Measurements from ENCODE around the gene DTWD2.
"Not testable (repeated sequence)": the region's sequence is repeated elsewhere in the genome, so short reads cannot be mapped to it uniquely, and the experiment has no call there.

The DTWD2 gene

GRCh38 chr5:118902656-118903438 lies 85.5 kb downstream of the DTWD2 start:
- Histone ChIP-seq H3K27ac (ENCODE audit: low read depth, low read length) (no peak overlapping the region), H3K36me3 (ENCODE audit: insufficient read depth, low read length) (no peaks in the 10 kb centered on the region), H3K9me3 (ENCODE audit: low read length) (no peaks in the 10 kb centered on the region), H3K4me3 (ENCODE audit: low read depth in 1 of 2, low read length in 2 of 2) (no peak overlapping the region), H3K4me1 (ENCODE audit: insufficient read depth, low read length) (no peaks in the 10 kb centered on the region), H3K27me3 (ENCODE audit: control insufficient read depth in 1 of 2, insufficient read depth in 2 of 2, low read length in 2 of 2) (no peaks in the 10 kb centered on the region), H3K9ac (ENCODE audit: low read length) (no peak overlapping the region)

GRCh38 chr5:118894709-118895108 lies 93.6 kb downstream of the DTWD2 start:
- Histone ChIP-seq H3K9ac (ENCODE audit: low read length) (no peak overlapping the region), H3K9me3 (ENCODE audit: low read length) (no peaks in the 10 kb centered on the region), H3K27ac (ENCODE audit: low read depth, low read length) (no peak overlapping the region), H3K36me3 (ENCODE audit: insufficient read depth, low read length) (no peaks in the 10 kb centered on the region), H3K4me3 (ENCODE audit: low read depth in 1 of 2, low read length in 2 of 2) (no peak overlapping the region), H3K4me1 (ENCODE audit: insufficient read depth, low read length) (no peaks in the 10 kb centered on the region), H3K27me3 (ENCODE audit: control insufficient read depth in 1 of 2, insufficient read depth in 2 of 2, low read length in 2 of 2) (no peaks in the 10 kb centered on the region)

DNA sequence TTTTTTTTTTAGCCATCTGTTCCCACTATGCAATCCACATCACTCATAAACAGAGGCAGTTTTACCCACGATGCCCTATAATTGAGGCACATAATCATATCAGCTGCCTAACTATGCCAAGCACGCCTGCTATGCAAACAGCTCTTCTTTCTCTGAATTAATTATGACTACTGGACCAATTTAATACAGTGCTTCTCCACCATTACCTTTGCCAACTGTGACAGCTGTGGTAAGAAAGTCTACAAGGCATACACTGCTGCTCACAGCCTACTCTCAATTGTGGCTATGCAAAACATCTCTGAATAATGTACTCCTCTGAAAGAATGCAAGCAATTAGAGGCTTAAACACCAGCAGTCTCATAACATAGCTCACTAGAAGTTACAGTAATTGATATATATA lies 97.1 kb downstream of the DTWD2 start:
- no peaks in the 10 kb centered on the region for H3K4me1 ChIP-seq (ENCODE audit: insufficient read depth, low read length)
- no peak overlapping the region for H3K9ac ChIP-seq (ENCODE audit: low read length)
- no peaks in the 10 kb centered on the region for H3K9me3 ChIP-seq (ENCODE audit: low read length)
- H3K4me3 ChIP-seq (ENCODE audit: low read depth in 1 of 2, low read length in 2 of 2) = no peak overlapping the region
- H3K36me3 ChIP-seq (ENCODE audit: insufficient read depth, low read length) = no peaks in the 10 kb centered on the region
- H3K27me3 ChIP-seq (ENCODE audit: control insufficient read depth in 1 of 2, insufficient read depth in 2 of 2, low read length in 2 of 2) = no peaks in the 10 kb centered on the region
- no peak overlapping the region for H3K27ac ChIP-seq (ENCODE audit: low read depth, low read length)

DNA sequence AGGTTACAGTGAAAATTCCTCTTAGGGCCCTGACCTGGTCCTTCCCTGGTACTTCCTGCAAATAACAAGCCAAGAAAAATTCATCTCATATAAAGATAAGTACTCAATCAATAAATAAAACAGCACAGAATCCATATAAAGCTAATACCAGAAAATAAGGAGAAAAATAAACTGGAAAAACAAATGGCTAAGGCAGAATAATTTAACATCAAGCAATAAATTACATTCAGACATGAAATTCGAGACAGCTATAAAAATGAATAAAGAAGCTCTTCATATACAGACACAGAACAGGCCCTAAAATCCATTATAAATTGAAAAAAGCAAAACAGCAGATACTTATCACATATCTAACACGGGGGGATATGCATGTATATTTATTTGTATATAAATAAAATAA lies 99.2 kb downstream of the DTWD2 start:
- Histone ChIP-seq H3K27ac (ENCODE audit: low read depth, low read length) (no peak overlapping the region), H3K4me3 (ENCODE audit: low read depth in 1 of 2, low read length in 2 of 2) (no peak overlapping the region), H3K4me1 (ENCODE audit: insufficient read depth, low read length) (no peaks in the 10 kb centered on the region), H3K9me3 (ENCODE audit: low read length) (no peaks in the 10 kb centered on the region), H3K9ac (ENCODE audit: low read length) (no peak overlapping the region), H3K27me3 (ENCODE audit: control insufficient read depth in 1 of 2, insufficient read depth in 2 of 2, low read length in 2 of 2) (no peaks in the 10 kb centered on the region), H3K36me3 (ENCODE audit: insufficient read depth, low read length) (no peaks in the 10 kb centered on the region)

DNA sequence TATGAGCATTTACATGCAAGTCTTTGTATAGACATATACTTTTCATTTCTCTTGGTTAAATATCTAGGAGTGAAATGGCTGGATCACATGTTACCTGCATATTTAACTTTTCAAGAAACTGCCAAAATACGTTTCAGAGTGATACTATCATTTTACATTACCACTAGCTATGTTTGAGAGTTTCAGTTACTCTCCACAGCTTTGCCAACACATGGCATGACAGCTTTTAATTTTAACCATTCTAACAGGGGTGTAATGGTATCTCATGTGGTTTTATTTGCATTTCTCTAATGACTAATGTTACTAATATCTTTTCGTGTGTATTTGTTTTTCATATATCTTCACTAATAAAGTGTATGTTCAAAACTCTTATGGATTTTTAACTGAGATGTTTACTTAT lies 99.8 kb downstream of the DTWD2 start:
- Histone ChIP-seq H3K9me3 (ENCODE audit: low read length) (no peaks in the 10 kb centered on the region), H3K27me3 (ENCODE audit: control insufficient read depth in 1 of 2, insufficient read depth in 2 of 2, low read length in 2 of 2) (no peaks in the 10 kb centered on the region), H3K36me3 (ENCODE audit: insufficient read depth, low read length) (no peaks in the 10 kb centered on the region), H3K9ac (ENCODE audit: low read length) (no peak overlapping the region), H3K4me3 (ENCODE audit: low read depth in 1 of 2, low read length in 2 of 2) (no peak overlapping the region), H3K4me1 (ENCODE audit: insufficient read depth, low read length) (no peaks in the 10 kb centered on the region), H3K27ac (ENCODE audit: low read depth, low read length) (no peak overlapping the region)

DNA sequence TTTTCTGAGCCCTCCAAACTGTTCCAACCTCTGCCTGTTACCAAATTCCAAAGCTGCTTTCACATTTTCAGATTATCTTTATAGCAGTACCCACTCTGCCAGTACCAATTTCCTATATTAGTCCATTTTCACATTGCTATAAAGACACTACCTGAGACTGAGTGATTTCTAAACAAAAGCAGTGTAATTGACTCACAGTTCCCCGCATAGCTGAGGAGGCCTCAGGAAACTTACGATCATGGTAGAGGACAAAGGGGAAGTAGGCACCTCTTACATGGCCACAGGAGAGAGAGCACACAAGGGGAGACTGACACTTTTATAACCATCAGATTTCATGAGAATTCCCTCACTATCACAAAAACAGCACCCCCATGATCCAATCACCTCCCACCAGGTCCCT lies 105.0 kb downstream of the DTWD2 start:
- no peaks in the 10 kb centered on the region for H3K9me3 ChIP-seq (ENCODE audit: low read length)
- H3K4me1 ChIP-seq (ENCODE audit: insufficient read depth, low read length) = no peaks in the 10 kb centered on the region
- no peaks in the 10 kb centered on the region for H3K36me3 ChIP-seq (ENCODE audit: insufficient read depth, low read length)
- H3K27me3 ChIP-seq (ENCODE audit: control insufficient read depth in 1 of 2, insufficient read depth in 2 of 2, low read length in 2 of 2) = no peaks in the 10 kb centered on the region
- H3K4me3 ChIP-seq (ENCODE audit: low read depth in 1 of 2, low read length in 2 of 2) = no peak overlapping the region
- no peak overlapping the region for H3K27ac ChIP-seq (ENCODE audit: low read depth, low read length)
- no peak overlapping the region for H3K9ac ChIP-seq (ENCODE audit: low read length)

DNA sequence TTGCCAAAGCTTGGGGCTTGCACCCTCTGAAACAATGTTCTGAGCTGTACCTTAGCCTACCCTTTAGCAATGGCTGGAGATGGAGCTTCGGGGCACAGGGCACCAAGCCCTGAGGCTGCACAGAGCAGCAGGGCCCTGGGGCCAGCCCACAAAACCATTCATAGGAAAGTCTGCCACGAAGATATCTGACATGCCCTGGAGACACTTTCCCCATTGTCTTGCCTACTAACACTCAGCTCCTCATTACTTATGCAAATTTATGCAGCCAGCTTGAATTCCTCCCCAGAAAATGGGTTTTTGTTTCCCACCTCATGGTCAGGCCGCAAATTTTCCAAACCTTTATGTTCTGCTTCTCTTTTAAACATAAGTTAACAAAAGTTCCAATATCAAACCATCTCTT lies 105.7 kb downstream of the DTWD2 start:
- H3K27ac ChIP-seq (ENCODE audit: low read depth, low read length) = no peak overlapping the region
- H3K36me3 ChIP-seq (ENCODE audit: insufficient read depth, low read length) = no peaks in the 10 kb centered on the region
- no peak overlapping the region for H3K9ac ChIP-seq (ENCODE audit: low read length)
- H3K27me3 ChIP-seq (ENCODE audit: control insufficient read depth in 1 of 2, insufficient read depth in 2 of 2, low read length in 2 of 2) = no peaks in the 10 kb centered on the region
- H3K9me3 ChIP-seq (ENCODE audit: low read length) = no peaks in the 10 kb centered on the region
- H3K4me1 ChIP-seq (ENCODE audit: insufficient read depth, low read length) = no peaks in the 10 kb centered on the region
- H3K4me3 ChIP-seq (ENCODE audit: low read depth in 1 of 2, low read length in 2 of 2) = no peak overlapping the region

GRCh38 chr5:118876852-118877251 lies 111.5 kb downstream of the DTWD2 start:
- not testable (repeated sequence) for H3K4me3 ChIP-seq (ENCODE audit: low read depth in 1 of 2, low read length in 2 of 2); H3K4me1 ChIP-seq (ENCODE audit: insufficient read depth, low read length); H3K36me3 ChIP-seq (ENCODE audit: insufficient read depth, low read length); H3K27ac ChIP-seq (ENCODE audit: low read depth, low read length); H3K27me3 ChIP-seq (ENCODE audit: control insufficient read depth in 1 of 2, insufficient read depth in 2 of 2, low read length in 2 of 2); H3K9ac ChIP-seq (ENCODE audit: low read length); H3K9me3 ChIP-seq (ENCODE audit: low read length)

DNA sequence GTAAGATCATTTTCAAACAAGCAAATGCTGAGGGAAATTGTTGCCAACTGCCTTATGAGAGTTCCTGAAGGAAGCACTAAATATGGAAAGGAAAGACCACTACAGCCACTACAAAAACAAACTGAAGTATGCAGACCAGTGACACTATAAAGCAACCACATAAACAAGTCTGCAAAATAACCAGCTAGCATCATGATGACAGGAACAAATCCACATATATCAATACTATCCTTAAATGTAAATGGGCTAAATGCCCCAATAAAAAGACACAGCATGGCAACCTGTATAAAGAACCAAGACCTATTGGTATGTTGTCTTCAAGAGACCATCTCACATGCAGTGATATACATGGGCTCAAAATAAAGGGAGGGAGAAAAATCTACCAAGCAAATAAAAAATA lies 113.2 kb downstream of the DTWD2 start:
- H3K9me3 ChIP-seq (ENCODE audit: low read length) = peaks cover 6% of the 10 kb centered on the region
- no peaks in the 10 kb centered on the region for H3K36me3 ChIP-seq (ENCODE audit: insufficient read depth, low read length)
- H3K9ac ChIP-seq (ENCODE audit: low read length) = no peak overlapping the region
- H3K27ac ChIP-seq (ENCODE audit: low read depth, low read length) = no peak overlapping the region
- H3K4me1 ChIP-seq (ENCODE audit: insufficient read depth, low read length) = no peaks in the 10 kb centered on the region
- H3K4me3 ChIP-seq (ENCODE audit: low read depth in 1 of 2, low read length in 2 of 2) = no peak overlapping the region
- H3K27me3 ChIP-seq (ENCODE audit: control insufficient read depth in 1 of 2, insufficient read depth in 2 of 2, low read length in 2 of 2) = no peaks in the 10 kb centered on the region

- peaks cover 6% of the 10 kb centered on the region for H3K9me3 ChIP-seq (ENCODE audit: low read length)
- H3K4me1 ChIP-seq (ENCODE audit: insufficient read depth, low read length) = no peaks in the 10 kb centered on the region
- H3K27ac ChIP-seq (ENCODE audit: low read depth, low read length) = no peak overlapping the region
- no peak overlapping the region for H3K9ac ChIP-seq (ENCODE audit: low read length)
- H3K36me3 ChIP-seq (ENCODE audit: insufficient read depth, low read length) = no peaks in the 10 kb centered on the region
- H3K4me3 ChIP-seq (ENCODE audit: low read depth in 1 of 2, low read length in 2 of 2) = no peak overlapping the region
- H3K27me3 ChIP-seq (ENCODE audit: control insufficient read depth in 1 of 2, insufficient read depth in 2 of 2, low read length in 2 of 2) = no peaks in the 10 kb centered on the region
Measured at GRCh38 chr5:118873417-118873816, 114.9 kb downstream of the DTWD2 start.

- no peak overlapping the region for H3K9ac ChIP-seq (ENCODE audit: low read length)
- H3K27ac ChIP-seq (ENCODE audit: low read depth, low read length) = no peak overlapping the region
- H3K36me3 ChIP-seq (ENCODE audit: insufficient read depth, low read length) = no peaks in the 10 kb centered on the region
- no peak overlapping the region for H3K4me3 ChIP-seq (ENCODE audit: low read depth in 1 of 2, low read length in 2 of 2)
- H3K9me3 ChIP-seq (ENCODE audit: low read length) = no peaks in the 10 kb centered on the region
- no peaks in the 10 kb centered on the region for H3K27me3 ChIP-seq (ENCODE audit: control insufficient read depth in 1 of 2, insufficient read depth in 2 of 2, low read length in 2 of 2)
- no peaks in the 10 kb centered on the region for H3K4me1 ChIP-seq (ENCODE audit: insufficient read depth, low read length)
Measured at GRCh38 chr5:118863345-118863744, 125.0 kb downstream of the DTWD2 start.

DNA sequence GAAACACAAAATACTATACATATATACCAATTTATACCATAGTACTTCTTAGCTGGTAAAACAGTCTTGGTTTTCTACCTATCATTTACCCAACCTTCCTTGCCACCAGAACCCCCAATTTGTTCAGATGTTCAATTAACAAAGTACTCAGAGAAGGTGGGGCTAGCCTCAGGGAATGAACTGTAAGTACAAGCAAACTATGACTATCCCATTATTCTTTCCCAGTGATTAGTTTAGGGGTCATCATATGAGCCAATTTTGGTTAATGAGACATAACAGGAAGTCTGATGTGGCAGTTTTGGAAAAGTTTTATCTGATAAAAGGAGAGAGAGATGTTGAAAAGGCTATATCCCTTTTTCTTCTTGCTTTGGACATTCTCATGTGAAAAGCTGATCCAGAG lies 125.8 kb downstream of the DTWD2 start:
- Histone ChIP-seq H3K27me3 (ENCODE audit: control insufficient read depth in 1 of 2, insufficient read depth in 2 of 2, low read length in 2 of 2) (no peaks in the 10 kb centered on the region), H3K27ac (ENCODE audit: low read depth, low read length) (no peak overlapping the region), H3K36me3 (ENCODE audit: insufficient read depth, low read length) (no peaks in the 10 kb centered on the region), H3K9me3 (ENCODE audit: low read length) (no peaks in the 10 kb centered on the region), H3K4me1 (ENCODE audit: insufficient read depth, low read length) (no peaks in the 10 kb centered on the region), H3K9ac (ENCODE audit: low read length) (no peak overlapping the region), H3K4me3 (ENCODE audit: low read depth in 1 of 2, low read length in 2 of 2) (no peak overlapping the region)

All from muscle layer of colon (tissue), 2 donors.